Spleen (tissue), 7 donors: ENCODE measurements around the gene AGAP6.
"Not testable (repeated sequence)": the region's sequence is repeated elsewhere in the genome, so short reads cannot be mapped to it uniquely, and the experiment has no call there.

Experiments
- POLR2A ChIP-seq, 3 donors: fragments of 450-650 bp; IDR thresholded peaks; one replicate each; pipeline ENCODE4 v1.5.1; 2017; ENCODE audit warnings: antibody characterized with exemption in 3 of 3, mild to moderate bottlenecking in 1 of 3
- POLR2AphosphoS5 ChIP-seq, 3 donors: sonication (generic); formaldehyde crosslinking; IDR thresholded peaks; one replicate each; pipeline ENCODE4 v1.5.1; 2017; ENCODE audit warnings: antibody characterized with exemption in 3 of 3
- TF ChIP-seq, protein P1 (sequence below), 11 experiments: fragments of 200-600 bp in 7 of 11; fragments of 450-650 bp in 4 of 11; sonication (generic) in 4 of 11; IDR thresholded peaks in 8 of 11; conservative IDR thresholded peaks in 3 of 11; 1 replicate in 7 of 11; 2 replicates in 4 of 11; pipeline versions ENCODE4 v1.4.0 to v1.8.0; 2016 to 2021; ENCODE audit warnings: antibody characterized with exemption in 11 of 11, inconsistent platforms in 4 of 11, mild to moderate bottlenecking in 1 of 11
- donor health status: DM: no; HTN: no; CAD: no; lungs with moderate emphysema.
- donor health status: DM: no; HTN: no; CAD: no.
- donor health status: DM: no; HTN: no; CAD: no.

DNA sequence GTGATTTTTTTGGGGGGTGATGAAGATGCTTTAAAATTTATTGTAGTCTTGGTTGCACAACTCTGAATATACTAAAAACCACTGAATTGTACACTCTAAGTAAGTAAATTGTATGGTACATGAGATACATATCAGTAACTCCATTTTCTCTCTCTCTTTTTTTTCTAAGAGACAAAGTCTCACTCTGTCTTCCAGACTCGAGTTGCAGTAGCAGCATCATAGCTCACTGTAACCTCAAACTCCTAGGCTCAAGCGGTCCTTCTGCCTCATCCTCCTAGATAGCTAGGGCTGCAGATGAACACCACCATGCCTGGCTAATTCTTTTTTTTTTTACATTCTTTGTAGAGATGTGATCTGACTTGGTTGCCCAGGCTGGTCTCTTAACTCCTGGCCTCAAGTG is 39.5 kb upstream of the AGAP6 start:
- TF ChIP-seq, protein P1, sequence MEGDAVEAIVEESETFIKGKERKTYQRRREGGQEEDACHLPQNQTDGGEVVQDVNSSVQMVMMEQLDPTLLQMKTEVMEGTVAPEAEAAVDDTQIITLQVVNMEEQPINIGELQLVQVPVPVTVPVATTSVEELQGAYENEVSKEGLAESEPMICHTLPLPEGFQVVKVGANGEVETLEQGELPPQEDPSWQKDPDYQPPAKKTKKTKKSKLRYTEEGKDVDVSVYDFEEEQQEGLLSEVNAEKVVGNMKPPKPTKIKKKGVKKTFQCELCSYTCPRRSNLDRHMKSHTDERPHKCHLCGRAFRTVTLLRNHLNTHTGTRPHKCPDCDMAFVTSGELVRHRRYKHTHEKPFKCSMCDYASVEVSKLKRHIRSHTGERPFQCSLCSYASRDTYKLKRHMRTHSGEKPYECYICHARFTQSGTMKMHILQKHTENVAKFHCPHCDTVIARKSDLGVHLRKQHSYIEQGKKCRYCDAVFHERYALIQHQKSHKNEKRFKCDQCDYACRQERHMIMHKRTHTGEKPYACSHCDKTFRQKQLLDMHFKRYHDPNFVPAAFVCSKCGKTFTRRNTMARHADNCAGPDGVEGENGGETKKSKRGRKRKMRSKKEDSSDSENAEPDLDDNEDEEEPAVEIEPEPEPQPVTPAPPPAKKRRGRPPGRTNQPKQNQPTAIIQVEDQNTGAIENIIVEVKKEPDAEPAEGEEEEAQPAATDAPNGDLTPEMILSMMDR (IDR thresholded peaks at IDR 0.05 in 8 of 11, conservative IDR thresholded peaks at IDR 0.05 in 3 of 11), result not testable (repeated sequence)
- TF ChIP-seq POLR2AphosphoS5, POLR2A (IDR thresholded peaks at IDR 0.05): not testable (repeated sequence)
